Embryonic facial prominence (tissue), 1 donor: Measurements from ENCODE around the gene HOXB13.

ENCODE experiments used
- DNase-seq: peaks from one replicate; pipeline ENCODE4 v3.0.0-alpha.2; 2016; ENCODE audit errors: extremely low spot score

HOXB13 gene

DNA sequence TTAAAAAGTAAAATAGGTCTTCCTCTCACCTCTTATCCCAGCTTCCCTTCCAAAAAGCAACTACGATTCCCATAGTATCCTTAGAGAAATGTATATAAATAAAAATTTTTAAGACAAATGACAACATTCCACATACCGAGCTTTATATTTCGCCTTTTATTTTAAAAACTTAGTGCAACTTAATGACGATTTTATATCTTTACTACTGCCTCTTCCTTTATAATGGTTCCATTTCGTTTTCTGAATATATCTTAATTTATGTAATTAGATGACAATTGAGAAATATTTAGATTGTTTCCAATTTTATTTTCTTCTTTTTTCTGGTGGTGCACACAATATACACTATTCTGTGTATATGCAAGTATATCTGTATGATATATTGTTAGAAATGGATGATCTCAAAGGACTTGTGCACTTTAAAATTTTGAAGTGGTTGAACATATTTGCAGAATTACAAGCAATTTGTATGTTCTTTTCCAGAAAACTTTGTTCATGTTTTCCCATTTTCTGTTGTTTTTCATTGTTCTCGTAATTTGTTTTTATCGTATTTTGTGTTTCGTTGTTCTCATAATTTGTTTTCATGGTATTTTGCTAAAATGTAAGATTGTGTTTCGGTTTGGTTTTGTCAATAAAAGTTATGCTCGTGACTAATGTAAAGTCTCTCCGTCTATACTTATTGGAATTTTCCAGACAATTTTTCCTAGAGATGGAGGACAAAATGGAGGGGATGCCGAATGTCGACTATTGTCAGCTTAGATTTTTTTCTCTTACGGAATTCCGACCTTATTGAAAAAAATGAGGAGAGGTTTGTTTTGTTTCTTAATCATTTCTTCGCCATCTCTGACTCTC is 20.4 kb upstream of the HOXB13 start:
- DNase-seq: peak; percentile 51

DNA sequence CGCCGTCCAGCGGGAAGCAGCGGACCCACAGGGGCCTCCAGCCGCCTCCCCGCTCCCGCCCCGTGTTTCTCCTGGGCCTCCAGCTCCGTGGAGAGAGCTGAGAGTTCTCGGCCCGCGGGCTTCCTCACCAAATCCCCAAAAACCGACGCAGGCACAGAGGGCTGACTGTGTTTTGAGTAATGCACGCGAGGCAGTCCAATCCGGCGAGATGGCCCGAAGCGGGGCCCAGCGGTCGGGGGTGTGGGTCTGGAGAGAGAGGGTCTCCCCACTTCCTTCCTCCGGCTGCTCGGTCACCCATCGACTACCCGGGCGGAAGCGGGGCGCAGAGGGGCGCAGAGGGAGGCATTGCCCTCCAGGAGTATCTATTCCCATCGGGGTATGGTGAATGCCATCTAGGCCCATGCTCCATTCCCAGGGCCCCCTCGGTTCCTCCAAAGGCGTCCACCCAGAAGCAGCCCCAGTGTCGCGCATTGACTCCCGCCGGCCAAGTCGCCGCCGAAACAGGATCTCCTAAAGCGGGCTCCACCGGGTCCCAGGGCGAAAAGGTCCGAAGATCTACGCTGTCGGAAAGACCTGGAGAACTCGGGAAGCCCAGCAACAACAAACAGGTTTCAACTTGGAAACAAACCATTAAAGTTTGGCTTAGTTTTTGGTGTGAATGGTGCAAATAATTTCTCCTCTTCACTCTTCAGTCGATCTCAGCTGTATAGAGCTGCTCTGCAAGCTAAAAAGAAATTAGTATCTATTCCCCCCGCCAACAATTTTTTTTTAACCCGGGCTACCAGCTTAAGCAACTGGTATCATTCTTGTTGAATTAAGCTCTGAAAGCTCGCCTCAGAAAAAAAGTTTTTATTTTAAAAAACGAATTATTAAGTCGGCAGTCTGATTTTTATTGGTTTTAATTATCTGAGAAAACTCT is 19.2 kb upstream of the HOXB13 start:
- no peak for DNase-seq

DNA sequence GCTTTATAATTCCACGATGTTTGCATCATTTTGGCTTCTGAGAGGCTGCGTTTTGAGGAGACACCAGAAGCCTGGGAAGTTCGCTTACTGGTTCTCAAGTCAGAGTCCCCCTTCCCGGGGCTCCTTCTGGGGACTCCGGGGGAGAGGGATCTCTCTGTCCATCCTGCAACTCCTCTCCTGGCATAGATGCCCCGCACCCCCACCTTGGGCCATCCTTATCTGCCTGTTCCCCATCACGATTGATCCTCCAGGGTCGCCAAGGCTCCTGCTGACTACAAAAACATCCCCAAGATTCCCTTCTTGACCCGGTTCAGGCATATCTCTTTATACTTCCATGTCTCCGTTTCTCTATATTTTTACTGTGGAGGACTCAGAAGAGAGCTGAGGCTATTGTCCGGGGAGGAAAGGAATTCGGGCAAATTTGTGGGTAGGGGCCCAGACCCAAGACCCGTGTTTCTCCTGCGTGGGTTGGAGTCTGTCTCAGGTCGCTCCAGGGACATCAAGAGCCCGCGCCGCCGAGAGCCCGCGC is 18.4 kb upstream of the HOXB13 start:
- DNase-seq: no peak

DNA sequence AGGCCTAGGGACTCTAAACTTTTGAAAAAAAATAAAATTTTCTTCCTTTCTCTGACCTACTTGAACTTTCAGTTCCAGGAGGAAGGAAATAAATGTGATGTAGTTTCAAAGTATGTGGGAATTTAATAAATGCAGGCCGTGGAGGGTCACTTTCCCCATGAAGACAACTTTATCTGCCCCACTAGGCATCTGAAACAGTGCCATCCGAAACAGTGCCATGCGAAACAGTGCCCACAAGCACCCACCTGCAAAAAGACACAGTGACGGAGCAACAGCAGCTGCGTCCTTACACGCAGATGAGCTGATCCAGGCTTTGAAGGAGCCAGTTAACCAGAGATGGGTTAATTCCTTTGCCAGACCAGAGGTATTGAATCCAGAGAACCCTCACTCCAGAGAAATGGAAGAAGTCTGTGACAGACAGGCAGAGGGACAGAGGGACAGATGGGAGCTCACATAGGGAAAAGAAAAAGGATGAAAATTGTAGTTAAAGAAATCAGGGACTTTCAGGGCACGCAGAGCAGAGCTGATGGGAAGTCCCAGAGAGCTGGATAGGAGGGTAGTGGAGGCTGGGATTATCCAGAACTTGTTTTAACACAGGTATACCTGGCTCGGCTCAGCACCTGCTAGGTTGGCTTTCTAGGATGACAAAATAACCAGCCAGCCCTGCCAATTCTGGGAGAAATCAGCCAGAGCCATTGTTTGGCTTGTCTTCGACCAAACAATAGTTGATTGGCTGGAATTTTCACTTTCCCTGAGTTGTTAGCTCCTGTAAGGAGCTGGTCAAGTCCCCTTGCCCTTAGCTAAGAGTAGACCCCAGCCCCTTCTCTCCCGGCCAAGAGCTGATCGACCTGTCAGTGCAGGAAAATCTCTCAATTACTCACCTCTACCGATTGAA is 17.1 kb upstream of the HOXB13 start:
- no peak for DNase-seq

DNA sequence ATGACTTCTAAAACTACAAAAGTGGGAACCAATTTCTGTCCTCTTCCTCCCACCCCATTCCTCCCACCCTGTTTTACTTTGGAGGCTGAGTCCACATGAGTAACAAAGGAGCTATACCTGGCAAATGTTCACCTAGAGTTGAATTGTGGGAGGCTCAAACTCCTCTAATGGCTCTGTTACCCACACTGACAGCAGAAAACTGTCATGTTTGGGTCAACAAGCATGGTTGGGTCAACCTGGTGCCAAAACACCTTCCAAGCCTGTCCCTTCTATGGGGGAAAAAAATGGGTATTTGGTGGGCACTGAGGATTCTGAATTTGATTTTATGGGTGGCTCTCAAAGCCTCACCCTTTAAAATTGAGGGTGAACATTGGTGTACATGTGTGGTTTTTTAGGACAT is 12.0 kb upstream of the HOXB13 start:
- no peak for DNase-seq

DNA sequence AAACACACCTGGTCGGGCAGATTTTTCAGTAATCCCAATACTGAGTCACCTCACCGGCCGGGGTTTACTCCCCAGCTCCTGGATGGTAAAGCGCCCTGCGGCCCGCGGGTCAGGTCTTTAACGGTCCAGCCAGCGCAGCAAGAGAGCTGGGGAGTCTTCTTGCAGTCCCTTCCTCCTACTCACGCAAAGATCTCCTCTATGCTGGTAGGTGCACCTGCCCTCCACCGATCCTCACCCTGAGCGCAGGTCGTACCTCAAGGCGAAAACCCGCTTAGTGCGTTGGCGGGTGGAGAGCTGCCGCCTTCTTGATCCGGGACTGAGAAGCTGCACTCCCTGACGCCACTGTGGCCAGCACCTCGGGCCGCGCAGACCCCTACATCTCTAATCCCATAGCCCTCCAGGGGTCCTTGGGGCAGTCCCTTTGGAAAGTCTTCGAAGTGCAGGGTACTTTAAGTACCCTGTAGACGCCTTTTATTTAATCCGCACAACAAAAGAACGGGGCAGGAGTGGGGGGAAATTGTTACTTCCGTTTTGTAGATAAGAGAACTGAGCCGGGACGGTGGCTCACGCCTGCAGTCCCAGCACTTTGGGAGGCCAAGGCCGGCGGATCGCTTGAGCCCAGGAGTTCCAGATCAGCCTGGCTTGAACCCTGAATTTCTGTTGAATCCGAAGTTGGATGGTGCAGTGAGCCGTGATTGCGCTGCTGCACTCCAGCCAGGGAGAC is 10.4 kb upstream of the HOXB13 start:
- DNase-seq: no peak

DNA sequence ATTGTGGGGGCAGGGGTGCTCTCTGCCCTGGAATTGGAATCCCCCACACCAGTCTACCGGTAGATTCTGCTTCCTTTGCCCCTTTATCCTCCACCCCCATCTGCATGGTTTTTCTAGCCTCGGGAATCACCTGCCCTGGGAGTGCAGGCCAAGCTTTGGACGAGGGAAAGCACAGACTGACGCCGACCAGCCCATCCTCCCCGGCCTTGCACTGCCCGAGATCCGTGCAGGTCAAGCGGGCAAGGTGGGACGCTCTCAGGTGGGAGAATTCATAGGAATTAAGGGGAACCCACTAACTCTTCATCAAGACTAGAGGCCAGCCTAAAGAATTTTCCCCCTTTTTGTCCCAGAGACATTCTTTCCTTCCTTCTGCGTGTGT is 9.9 kb upstream of the HOXB13 start:
- DNase-seq: no peak

DNA sequence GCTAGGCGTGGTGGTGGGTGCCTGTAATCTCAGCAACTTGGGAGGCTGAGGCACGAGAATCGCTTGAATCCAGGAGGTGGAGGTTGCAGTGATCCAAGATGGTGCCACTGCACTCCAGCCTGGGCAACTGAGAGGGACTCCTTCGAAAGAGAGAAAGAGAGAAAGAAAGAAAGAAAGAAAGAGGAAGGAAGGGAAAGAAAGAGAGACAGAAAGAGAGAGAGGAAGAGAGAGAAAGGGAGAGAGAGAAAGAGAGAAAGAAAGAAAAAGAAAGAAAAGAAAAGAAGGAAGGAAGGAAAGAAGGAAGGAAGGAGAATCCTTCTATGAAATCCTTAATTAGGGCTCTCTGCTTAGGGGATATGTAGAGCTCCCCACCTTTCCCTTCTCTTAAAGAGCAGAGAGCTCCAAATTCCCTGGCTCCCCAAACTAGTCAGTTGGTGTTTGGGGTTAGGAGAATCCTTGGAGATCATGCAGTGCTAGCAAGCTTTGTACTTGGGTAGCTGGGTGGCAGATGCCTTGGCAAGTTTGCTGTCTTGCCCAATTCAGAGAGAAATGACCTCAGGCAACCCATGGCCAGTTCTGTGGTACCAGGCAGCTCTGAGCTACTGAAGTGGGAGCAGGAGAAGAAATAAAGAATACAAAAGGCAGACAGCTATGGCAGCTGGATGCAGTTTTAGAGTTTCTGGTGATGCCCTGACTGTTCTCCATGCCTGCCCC is 8.9 kb upstream of the HOXB13 start:
- no peak for DNase-seq

DNA sequence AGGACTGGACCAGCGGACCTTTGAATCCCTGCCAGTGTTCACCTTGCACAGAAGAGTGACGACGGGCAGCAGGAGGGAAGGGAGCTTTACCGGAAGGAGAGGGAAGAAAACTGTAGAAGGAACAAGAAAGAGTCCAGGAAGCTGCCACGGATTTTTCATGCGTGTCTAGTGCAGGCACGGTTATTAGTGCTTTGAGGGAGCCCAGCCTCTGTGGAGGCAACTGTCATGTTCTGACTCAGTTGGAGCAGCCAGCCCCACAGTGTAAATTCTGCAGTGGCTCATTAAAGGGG is 6.5 kb upstream of the HOXB13 start:
- DNase-seq: no peak

DNA sequence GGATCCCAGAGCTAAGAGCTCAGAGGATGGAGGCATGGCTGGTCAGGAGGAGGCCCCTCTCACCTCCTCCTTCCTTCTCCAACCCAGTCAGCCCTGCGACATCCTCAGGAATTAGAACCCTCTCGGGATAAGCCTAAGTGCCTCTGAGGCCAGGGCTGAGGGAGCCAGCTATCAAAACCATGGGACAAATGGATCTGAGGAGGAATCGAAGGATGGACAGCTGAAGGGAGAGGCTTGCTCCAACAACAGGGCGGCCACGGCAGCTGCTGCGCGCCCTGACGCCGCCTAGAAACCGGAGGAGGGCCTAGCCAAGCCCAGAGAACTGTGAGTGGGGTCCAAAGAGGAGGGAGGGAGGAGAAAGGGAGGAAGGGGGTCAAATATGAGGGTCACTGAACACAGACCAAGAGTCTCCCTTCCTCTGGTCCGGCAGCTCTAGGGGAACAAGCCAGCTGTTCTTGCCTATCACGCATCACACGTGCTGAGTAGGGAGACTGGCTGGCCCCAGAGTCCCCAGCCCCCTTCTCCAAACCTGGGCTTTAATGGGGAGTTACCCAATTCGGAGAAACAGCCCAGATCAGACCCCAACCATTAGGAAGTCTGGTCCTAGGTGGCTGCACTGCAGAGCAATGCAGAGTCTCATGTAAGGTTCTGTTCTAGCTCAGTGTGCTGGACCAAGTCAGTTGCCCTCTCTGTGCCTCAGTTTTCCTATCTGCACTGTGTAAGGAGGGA is 5.9 kb upstream of the HOXB13 start:
- DNase-seq: no peak

DNA sequence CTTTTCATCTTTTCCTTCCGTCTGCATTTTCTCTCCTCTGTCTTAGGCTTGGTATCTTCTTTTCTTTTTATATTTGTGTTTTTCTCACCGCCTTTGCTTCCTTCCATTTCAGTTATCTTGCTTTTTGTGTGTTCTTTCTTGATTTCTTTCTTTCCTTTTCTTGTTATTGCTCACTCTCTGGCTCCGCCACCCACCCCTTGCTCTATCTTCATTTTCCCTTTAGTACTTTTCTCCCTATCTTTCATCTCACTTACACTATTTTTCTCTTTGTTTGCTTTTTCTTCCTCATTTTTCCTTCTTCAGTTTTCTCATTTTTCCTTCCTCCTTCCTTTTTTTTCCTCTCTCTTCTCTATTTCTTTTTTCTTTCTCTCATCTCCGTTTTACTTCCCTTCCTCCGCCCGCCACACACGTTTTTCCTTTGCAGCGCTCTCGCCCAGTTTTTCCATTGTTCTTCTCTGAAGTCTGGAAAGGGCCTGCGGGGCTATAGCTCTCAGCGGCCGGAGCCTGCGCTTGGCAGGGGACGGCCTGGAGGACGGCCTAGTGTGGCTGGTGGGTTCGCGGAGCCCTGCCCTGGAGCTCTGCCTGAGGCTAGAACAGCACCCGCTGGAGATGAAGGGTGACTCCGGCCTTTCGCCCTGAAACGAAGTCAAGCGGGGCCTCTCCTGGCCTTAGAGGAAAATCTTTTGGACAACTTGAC is 5.2 kb upstream of the HOXB13 start:
- no peak for DNase-seq

DNA sequence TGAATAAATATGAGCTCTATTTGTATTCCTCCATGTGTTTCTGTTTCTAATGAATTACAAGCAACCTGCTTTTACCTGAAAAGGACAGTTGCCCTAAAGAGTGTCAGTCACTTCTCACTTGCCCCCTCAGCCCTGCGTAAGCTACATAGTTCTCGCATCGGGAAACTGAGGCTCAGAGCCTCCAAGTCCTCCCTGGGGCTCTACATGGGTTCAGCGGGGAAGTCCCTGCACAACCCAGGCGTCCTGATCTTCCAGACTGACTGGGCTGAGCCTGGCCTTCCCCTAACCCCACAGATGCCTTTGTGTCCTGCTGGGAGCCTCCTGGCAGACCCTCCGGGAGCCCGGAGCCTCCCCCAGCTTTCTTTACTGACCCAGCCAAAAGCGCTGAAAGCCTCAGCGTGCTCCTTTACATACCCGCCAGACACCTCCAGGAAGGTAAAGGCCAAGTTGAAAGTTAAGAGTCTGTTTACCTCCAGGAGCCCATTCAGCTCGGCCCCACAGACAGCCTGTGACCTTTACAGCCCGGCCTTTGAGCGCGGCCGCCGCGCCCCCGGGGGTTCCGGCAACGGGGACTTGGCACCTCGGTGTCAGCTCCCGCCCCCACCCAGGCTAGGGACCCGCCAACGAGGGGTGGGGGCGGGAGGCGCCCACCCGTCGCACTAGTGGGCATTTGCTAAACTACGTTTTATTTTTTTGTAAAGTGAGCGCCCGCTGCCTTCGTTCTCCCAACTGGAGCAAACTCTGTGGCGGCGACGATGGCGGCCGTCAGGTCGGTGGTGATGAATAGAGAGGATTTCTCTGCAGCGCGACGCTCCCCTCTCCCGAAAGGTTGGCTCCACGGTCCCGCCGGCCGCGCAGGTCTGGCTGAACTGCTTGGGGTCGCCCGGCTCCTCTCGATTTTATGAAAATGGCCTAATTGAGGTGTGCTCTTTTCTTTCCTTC is 4.4 kb upstream of the HOXB13 start:
- DNase-seq: no peak

DNA sequence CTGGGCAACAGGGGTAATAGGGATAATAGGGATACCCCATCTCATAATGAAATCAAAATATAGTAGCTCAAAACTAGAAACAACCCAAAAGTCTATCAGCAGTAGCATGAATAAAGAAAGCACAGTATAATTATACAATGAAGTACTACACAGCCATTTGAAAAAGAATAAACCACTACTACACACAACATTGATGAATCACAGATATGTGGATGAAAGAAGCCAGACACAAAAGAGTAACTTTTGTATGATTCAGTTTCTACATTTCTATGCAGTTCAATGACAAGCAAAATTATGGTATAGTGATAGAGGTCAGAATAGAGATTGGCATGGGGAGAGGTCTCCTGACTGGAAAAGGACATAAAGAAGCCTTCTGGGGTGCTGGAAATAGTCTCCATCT is 2.8 kb upstream of the HOXB13 start:
- no peak for DNase-seq

DNA sequence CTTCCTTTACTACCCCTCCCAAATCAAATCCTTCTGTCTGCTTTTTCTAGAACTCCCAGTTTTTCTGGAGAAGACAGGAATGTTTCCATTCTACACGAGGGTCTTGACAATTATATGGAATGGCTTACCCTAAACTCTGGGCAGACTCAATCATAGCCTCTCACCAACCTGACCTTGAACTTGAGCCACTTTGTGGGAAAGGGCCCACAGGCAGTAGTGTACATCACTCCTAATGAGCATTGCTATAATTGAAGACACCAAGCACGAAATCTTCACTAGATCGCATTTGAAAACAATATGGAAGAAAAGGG is 1.6 kb upstream of the HOXB13 start:
- no peak for DNase-seq

DNA sequence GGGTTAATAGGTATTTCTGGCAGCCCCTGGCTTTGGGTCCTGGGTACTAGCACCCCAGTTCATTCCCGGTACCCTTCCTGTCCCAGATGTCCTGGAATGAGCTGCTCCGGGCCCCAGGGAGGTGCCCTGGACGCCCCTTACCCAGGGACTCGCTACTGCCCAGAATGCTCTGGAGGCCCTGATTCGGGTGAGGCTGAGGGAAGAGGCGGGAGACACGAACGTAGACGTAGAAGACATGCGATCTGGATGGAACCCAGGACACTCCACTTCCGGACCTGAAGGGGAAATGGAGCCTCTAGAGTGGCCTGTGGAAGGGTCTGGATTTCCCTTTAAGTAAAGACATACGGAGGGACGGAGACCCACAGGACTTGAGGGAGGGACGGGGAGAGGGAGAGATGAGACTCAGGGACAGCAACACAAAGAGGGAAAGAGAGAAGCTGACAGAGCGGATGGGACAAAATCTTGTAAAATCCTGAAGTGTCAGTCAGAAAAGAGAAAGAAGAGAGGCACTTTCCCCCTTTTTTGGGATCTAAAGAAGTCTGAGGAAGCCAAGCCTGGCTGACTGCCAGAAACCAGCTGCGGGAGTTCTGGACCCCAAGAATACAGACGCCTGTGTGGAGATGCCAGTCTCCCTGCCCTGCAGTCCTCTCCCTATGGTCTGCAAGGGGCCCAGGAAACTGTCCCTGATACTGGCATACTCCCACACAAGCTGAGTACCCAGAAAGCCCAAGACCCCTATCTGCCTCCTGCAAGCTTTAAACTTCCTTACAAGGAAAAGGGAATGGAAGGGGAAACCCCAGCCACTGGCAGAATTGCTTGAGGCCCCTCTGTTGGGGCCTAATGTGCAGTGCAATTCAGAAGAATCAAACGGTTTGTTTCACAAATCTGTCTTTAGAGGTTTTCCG is 1.0 kb upstream of the HOXB13 start:
- DNase-seq: no peak

DNA sequence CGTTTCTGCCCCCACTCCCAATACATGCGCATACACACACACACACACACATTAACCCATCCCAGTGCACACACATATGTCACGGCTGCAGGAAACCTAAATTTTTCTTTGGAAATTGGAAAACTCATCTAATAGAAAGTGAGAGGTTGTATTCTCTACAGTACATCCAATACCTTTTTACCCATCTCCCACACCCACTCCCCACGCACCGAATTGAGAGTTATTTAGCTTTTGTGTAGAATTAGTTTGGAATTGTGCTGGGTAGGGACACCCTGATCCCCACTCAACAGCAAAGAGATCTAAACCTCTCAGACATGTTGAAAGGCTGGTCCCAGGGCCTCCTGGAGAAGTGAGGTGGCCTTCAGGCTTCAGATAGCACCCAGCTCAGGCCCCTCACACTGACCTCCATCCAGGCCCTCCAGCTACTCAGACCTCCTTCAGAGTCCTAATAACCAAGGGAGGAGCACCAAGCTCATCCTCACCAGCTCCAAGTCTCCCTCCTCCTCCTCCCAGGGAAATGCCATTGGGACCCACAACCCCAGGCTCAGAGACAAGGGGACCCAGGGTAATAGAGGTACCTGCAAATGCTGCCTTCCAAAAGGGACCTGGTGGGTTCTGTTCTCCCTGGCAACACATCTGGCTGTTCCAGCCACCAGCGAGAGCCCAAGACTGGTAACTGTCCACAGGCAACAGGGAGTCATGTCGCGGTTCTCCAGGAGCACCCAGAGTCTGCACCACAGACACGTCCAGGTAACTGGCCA is 955 bp downstream of the HOXB13 start:
- no peak for DNase-seq

DNA sequence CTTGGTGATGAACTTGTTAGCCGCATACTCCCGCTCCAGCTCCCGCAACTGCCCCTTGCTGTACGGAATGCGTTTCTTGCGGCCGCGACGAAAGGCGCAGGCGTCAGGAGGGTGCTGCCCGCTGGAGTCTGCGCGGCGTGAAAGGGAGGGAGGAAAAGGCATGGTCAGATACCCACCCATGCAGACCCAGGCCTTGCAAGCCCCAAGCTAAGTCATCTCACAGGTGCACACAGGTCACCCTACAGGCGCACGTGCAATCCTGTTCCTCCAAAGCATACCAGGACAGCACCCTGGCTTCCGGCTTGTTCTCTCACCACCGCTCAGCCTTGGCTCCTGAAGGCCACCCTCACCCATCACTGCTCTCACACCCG is 1.6 kb downstream of the HOXB13 start:
- no peak for DNase-seq
